GM18870 (cell line): Measurements from ENCODE around the gene CRLF3.
"Not testable (repeated sequence)": the region's sequence is repeated elsewhere in the genome, so short reads cannot be mapped to it uniquely, and the experiment has no call there.

Experiments
- ATAC-seq: cut with Tn5 transposase; IDR thresholded peaks from one replicate; pipeline ENCODE4 v1.9.1; 2021; ENCODE audit warnings: moderate library complexity; ENCODE audit not compliant: unreplicated experiment

CRLF3 gene

GRCh38 chr17:30747621-30748020 is 76.9 kb downstream of the CRLF3 start:
- not testable (repeated sequence) for ATAC-seq

GRCh38 chr17:30742669-30743068 is 81.8 kb downstream of the CRLF3 start:
- ATAC-seq: not testable (repeated sequence)

- not testable (repeated sequence) for ATAC-seq
Observed at GRCh38 chr17:30736371-30736770, 88.1 kb downstream of the CRLF3 start.

- ATAC-seq: not testable (repeated sequence)
Observed at GRCh38 chr17:30735644-30736043, 88.8 kb downstream of the CRLF3 start.

- ATAC-seq: not testable (repeated sequence)
Observed at GRCh38 chr17:30735206-30735605, 89.3 kb downstream of the CRLF3 start.

GRCh38 chr17:30734153-30734552 is 90.3 kb downstream of the CRLF3 start:
- not testable (repeated sequence) for ATAC-seq
